Hippocampal formation (tissue), 2 donors: Measurements from ENCODE around the gene NUBP2.
"Not testable (repeated sequence)": the region's sequence is repeated elsewhere in the genome, so short reads cannot be mapped to it uniquely, and the experiment has no call there.

Experiments
- DNase-seq, 2 donors: peaks; one replicate each; lab custom pipeline; 2025; lab: John Stamatoyannopoulos, UW

Gene NUBP2

GRCh38 chr16:1786242-1787055, 3.7 kb downstream of the NUBP2 start:
- DNase-seq: no peak

- DNase-seq: no peak
Observed at GRCh38 chr16:1787056-1787321, 4.2 kb downstream of the NUBP2 start.

GRCh38 chr16:1787322-1788094, 4.7 kb downstream of the NUBP2 start:
- DNase-seq: no peak

GRCh38 chr16:1788095-1788707, 5.4 kb downstream of the NUBP2 start:
- no peak for DNase-seq

DNA sequence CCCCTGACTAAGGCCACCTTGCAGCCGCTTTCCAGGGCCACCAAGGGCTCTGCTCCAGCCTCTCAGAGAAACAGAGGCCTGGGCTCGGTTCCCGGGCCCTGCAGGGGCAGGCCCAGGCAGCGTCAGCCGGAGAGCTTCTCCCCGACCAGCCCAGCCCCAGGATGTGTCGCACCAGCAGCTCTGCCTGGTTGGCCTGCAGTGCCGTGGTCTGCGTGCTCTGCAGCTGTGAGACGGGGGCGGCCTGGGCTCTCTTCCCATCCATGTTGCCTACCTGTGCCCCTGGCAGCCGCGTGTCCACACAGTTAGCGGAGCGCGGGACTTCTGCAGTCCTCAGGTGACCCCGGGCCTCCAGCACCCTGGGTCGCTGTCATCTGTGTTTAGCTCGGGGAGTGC, 5.9 kb downstream of the NUBP2 start:
- DNase-seq: no peak

- no peak for DNase-seq
Observed at GRCh38 chr16:1789643-1790045, 6.9 kb downstream of the NUBP2 start.

GRCh38 chr16:1790261-1790610, 7.5 kb downstream of the NUBP2 start:
- no peak for DNase-seq

DNA sequence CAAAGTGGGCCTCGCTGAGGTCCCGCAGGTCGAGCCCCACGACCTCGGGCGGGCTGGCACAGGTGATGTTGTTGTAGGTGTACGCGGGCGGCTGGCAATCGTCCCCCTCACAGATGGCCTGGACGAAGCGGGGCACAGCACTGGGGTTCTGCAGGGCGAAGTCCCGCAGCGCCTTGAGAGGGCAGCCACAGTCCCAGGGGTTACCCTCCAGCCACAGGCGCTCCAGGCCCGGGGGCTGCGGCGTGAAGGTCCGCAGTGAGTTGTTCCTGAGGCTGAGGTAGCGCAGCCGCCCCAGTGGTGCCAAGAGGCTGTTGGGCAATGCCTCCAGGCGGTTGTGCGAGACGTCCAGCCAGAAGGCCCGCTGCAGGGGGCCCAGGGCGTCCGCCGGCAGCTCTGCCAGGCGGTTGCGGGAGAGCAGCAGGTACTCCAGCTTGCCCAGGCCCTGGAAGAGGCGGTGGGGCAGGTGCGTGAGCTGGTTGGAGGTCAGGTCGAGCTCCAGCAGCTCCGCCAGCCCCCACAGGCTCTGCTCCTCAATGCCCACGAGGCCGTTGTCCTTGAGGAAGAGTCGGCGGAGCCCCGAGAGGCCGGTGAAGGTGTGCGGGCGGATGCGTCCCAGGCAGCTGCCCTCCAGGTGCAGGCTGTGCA, 8.0 kb downstream of the NUBP2 start:
- DNase-seq: no peak

DNA sequence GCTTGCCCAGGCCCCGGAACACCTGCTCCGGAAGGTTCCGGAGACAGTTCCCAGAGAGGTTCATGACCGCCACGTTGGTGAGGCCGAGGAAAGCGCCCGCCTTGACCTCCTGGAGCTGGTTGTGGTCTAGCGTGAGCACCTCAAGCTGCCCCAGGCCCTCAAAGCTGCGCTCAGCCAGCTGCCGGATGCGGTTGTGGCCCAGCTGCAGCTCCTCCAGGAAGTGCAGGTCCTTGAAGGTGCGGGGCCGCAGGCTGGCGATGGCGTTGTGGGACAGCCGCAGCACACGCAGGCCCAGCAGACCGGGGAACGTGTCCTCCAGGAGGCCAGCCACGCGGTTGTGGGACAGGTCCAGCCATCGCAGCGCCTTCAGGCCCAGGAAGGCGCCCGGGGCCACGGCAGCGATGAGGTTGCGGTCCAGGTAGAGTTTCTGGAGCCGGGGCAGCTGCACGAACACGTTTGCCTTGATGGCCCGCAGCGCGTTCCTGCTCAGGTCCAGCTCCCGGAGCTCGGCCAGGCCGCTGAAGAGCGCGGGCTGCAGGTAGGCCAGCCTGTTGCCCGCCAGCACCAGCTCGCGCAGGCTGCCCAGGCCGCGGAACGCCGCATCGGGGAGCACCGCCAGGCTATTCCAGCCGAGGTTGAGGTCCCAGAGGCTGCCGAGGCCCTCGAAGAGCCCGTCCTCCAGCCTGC, 8.6 kb downstream of the NUBP2 start:
- DNase-seq: no peak

- no peak for DNase-seq
Observed at GRCh38 chr16:1791943-1792812, 9.4 kb downstream of the NUBP2 start.

- DNase-seq: no peak
Observed at GRCh38 chr16:1792836-1793577, 10.2 kb downstream of the NUBP2 start.

- no peak for DNase-seq
Observed at GRCh38 chr16:1793578-1794220, 10.9 kb downstream of the NUBP2 start, which contains the start of gene IGFALS. IGFALS (minus strand) TSS chr16:1793705; CDS start chr16:1793652, 53 bp downstream.

- no peak for DNase-seq
Observed at GRCh38 chr16:1794221-1794871, 11.6 kb downstream of the NUBP2 start.

GRCh38 chr16:1794908-1795666, 12.3 kb downstream of the NUBP2 start:
- no peak for DNase-seq

DNA sequence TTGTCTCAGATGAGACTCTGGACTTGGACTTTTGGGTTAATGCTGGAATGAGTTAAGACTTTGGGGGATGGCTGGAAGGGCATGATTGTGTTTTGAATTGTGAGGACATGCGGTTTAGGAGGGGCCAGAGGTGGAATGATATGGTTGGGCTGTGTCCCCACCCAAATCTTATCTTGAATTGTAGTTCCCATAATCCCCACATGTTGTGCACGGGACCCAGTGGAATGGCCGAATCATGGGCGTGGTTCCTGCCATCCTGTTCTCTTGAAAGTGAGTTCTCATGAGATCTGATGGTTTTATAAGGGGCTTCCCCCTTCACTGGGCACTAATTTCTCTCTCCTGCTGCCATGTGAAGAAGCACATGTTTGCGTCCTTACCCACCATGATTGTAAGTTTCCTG, 16.5 kb downstream of the NUBP2 start:
- not testable (repeated sequence) for DNase-seq

GRCh38 chr16:1800701-1801100, 17.9 kb downstream of the NUBP2 start:
- DNase-seq: no peak

- no peak for DNase-seq
Observed at GRCh38 chr16:1807626-1808025, 24.9 kb downstream of the NUBP2 start.

- no peak for DNase-seq
Observed at GRCh38 chr16:1808691-1809090, 25.9 kb downstream of the NUBP2 start.
